H9 (cell line): ENCODE measurements around the gene IQUB. TPM values are rescaled to one million over a fixed set of nuclear protein-coding genes. Genes with fewer than 3 reads are reported as not detected.

Source experiments
- DNase-seq: peaks from one replicate; pipeline ENCODE4 v3.0.0-alpha.2; 2017
- H2AFZ ChIP-seq: one replicate; pipeline ENCODE4 v1.6.1; 2013; ENCODE audit warnings: mild to moderate bottlenecking, low read length, control low read depth, moderate library complexity
- H2AK5ac ChIP-seq: 2 replicates; pipeline ENCODE4 v1.6.1; 2013; ENCODE audit warnings: low read length, control low read depth, mixed read lengths; ENCODE audit not compliant: insufficient read length
- H2BK120ac ChIP-seq: one replicate; pipeline ENCODE4 v1.6.1; 2013; ENCODE audit warnings: low read depth, mild to moderate bottlenecking, low read length, control low read depth, inconsistent platforms; ENCODE audit not compliant: poor library complexity, severe bottlenecking
- H2BK12ac ChIP-seq: 2 replicates; pipeline ENCODE4 v1.6.1; 2013; ENCODE audit warnings: low read length, control low read depth, mixed read lengths, low read depth; ENCODE audit not compliant: insufficient read length
- H2BK15ac ChIP-seq: 2 replicates; pipeline ENCODE4 v1.6.1; 2013; ENCODE audit warnings: low read depth, low read length, control low read depth
- H2BK20ac ChIP-seq: one replicate; pipeline ENCODE4 v1.6.1; 2013; ENCODE audit warnings: low read depth, mild to moderate bottlenecking, low read length, control low read depth, inconsistent platforms; ENCODE audit not compliant: poor library complexity, severe bottlenecking
- H2BK5ac ChIP-seq: 2 replicates; pipeline ENCODE4 v1.6.1; 2013; ENCODE audit warnings: low read length, control low read depth, mixed read lengths; ENCODE audit not compliant: insufficient read length
- H3K14ac ChIP-seq: 2 replicates; pipeline ENCODE4 v1.6.1; 2013; ENCODE audit warnings: low read length, control low read depth; ENCODE audit not compliant: insufficient read depth
- H3K18ac ChIP-seq: 2 replicates; pipeline ENCODE4 v1.6.1; 2013; ENCODE audit warnings: low read depth, mild to moderate bottlenecking, mixed read lengths, low read length, control low read depth; ENCODE audit not compliant: insufficient read length
- H3K23ac ChIP-seq: 2 replicates; pipeline ENCODE4 v1.6.1; 2013; ENCODE audit warnings: low read length, control low read depth, mixed read lengths, low read depth; ENCODE audit not compliant: insufficient read length
- H3K23me2 ChIP-seq: 2 replicates; pipeline ENCODE4 v1.6.1; 2013; ENCODE audit warnings: low read depth, mild to moderate bottlenecking, mixed read lengths, low read length, control low read depth; ENCODE audit not compliant: insufficient read length, poor library complexity, severe bottlenecking
- H3K27ac ChIP-seq: 2 replicates; pipeline ENCODE4 v1.5.1; 2013; ENCODE audit warnings: low read length, control low read depth, mixed read lengths, low read depth; ENCODE audit not compliant: insufficient read length
- H3K27me3 ChIP-seq: 2 replicates; pipeline ENCODE4 v1.6.1; 2013; ENCODE audit warnings: low read length, control low read depth, inconsistent platforms; ENCODE audit not compliant: insufficient read depth
- H3K4ac ChIP-seq: 2 replicates; pipeline ENCODE4 v1.6.1; 2013; ENCODE audit warnings: low read depth, mild to moderate bottlenecking, control low read depth, inconsistent platforms, low read length, moderate library complexity
- H3K4me1 ChIP-seq: 2 replicates; pipeline ENCODE4 v1.6.1; 2013; ENCODE audit warnings: low read length, control low read depth, inconsistent platforms; ENCODE audit not compliant: insufficient read depth
- H3K4me2 ChIP-seq: 2 replicates; pipeline ENCODE4 v1.6.1; 2013; ENCODE audit warnings: low read length, control low read depth, mixed read lengths; ENCODE audit not compliant: insufficient read length, insufficient read depth
- H3K56ac ChIP-seq: 2 replicates; pipeline ENCODE4 v1.6.1; 2013; ENCODE audit warnings: low read depth, mild to moderate bottlenecking, mixed read lengths, low read length, control low read depth; ENCODE audit not compliant: insufficient read length
- H3K79me1 ChIP-seq: 2 replicates; pipeline ENCODE4 v1.6.1; 2013; ENCODE audit warnings: low read depth, mild to moderate bottlenecking, moderate library complexity, low read length, control low read depth, inconsistent platforms; ENCODE audit not compliant: insufficient read depth, poor library complexity, severe bottlenecking
- H3K79me2 ChIP-seq: 2 replicates; pipeline ENCODE4 v1.6.1; 2013; ENCODE audit warnings: low read length, control low read depth, inconsistent platforms; ENCODE audit not compliant: insufficient read depth
- H3K9ac ChIP-seq: 2 replicates; pipeline ENCODE4 v1.6.1; 2013; ENCODE audit warnings: low read length, control low read depth, mixed read lengths; ENCODE audit not compliant: insufficient read length; ENCODE audit errors: extremely low read depth
- H3K9me3 ChIP-seq: one replicate; pipeline ENCODE4 v1.6.1; 2013; ENCODE audit warnings: low read depth, low read length, inconsistent platforms; ENCODE audit not compliant: control insufficient read depth
- H3T11ph ChIP-seq: one replicate; pipeline ENCODE4 v1.6.1; 2013; ENCODE audit warnings: mild to moderate bottlenecking, low read length, control low read depth, inconsistent platforms
- H4K20me1 ChIP-seq: one replicate; pipeline ENCODE4 v1.6.1; 2013; ENCODE audit not compliant: control insufficient read depth, insufficient read length, insufficient read depth
- H4K5ac ChIP-seq: 2 replicates; pipeline ENCODE4 v1.6.1; 2013; ENCODE audit warnings: low read depth, mild to moderate bottlenecking, mixed read lengths, low read length, control low read depth; ENCODE audit not compliant: insufficient read length
- H4K8ac ChIP-seq: replicated peaks from 2 replicates; pipeline ENCODE4 v1.6.1; 2013; ENCODE audit warnings: low read length, control low read depth, mixed read lengths, low read depth; ENCODE audit not compliant: insufficient read length
- H4K91ac ChIP-seq: 2 replicates; pipeline ENCODE4 v1.6.1; 2013; ENCODE audit warnings: low read depth, mild to moderate bottlenecking, moderate library complexity, mixed read lengths, low read length, control low read depth; ENCODE audit not compliant: insufficient read length
- H3K27ac Mint-ChIP-seq, 3 experiments: 2 replicates in 2 of 3; 3 replicates in 1 of 3; pipeline ENCODE4 v1.8.0; 2020 to 2021; ENCODE audit warnings: mixed read lengths in 3 of 3, mild to moderate bottlenecking in 1 of 3, moderate library complexity in 1 of 3
- H3K27me3 Mint-ChIP-seq: 2 replicates; pipeline ENCODE4 v1.8.0; 2021; ENCODE audit warnings: low read depth, mild to moderate bottlenecking, moderate library complexity, mixed read lengths
- H3K36me3 Mint-ChIP-seq, 3 experiments: 2 replicates in 2 of 3; 3 replicates in 1 of 3; pipeline ENCODE4 v1.8.0; 2020 to 2021; ENCODE audit warnings: low read depth in 3 of 3, mixed read lengths in 3 of 3; ENCODE audit not compliant: insufficient read depth in 1 of 3
- H3K4me1 Mint-ChIP-seq, 2 experiments: 2 replicates each; pipeline ENCODE4 v1.8.0; 2020; ENCODE audit warnings: mixed read lengths in 2 of 2
- H3K4me3 Mint-ChIP-seq, 2 experiments: 2 replicates in 1 of 2; 3 replicates in 1 of 2; pipeline ENCODE4 v1.8.0; 2020 to 2021; ENCODE audit warnings: mild to moderate bottlenecking in 2 of 2, mixed read lengths in 2 of 2, moderate library complexity in 1 of 2
- H3K9me3 Mint-ChIP-seq, 2 experiments: 2 replicates in 1 of 2; 3 replicates in 1 of 2; pipeline ENCODE4 v1.8.0; 2020; ENCODE audit warnings: mild to moderate bottlenecking in 2 of 2, mixed read lengths in 2 of 2, moderate library complexity in 1 of 2
- CTCF ChIP-seq: fragments of 200-600 bp; sonication (generic); conservative IDR thresholded peaks from 3 replicates; pipeline ENCODE4 v1.8.0; 2021; ENCODE audit warnings: antibody characterized with exemption, mild to moderate bottlenecking
- WGBS: extraction: QIAGEN DNeasy Blood & Tissue Kit; methylation state at CpG from one replicate; pipeline ENCODE4 v1.1.7; 2013; ENCODE audit warnings: missing lambda C conversion rate, low lambda C conversion rate, mixed read lengths; ENCODE audit not compliant: insufficient read length; ENCODE audit errors: extremely low coverage; 5-methylcytosine and 5-hydroxymethylcytosine counted together
- total RNA-seq: library from RNA; stranded (reverse); gene quantifications from 2 replicates; pipeline ENCODE4 v1.2.1, GENCODE V29; 2021

The IQUB gene
- total RNA-seq, 1 experiment from 2014 or later, result 0.28 TPM

GRCh38 chr7:123557398-123558288 is 23.2 kb upstream of the IQUB start, which contains the start of gene NDUFA5:
Gene NDUFA5, minus strand, starts transcription at chr7:123557818. Its CDS starts 23 bp downstream, at chr7:123557795.
- no peak within 1 kb of the TSS for H3K27ac Mint-ChIP-seq

More at GRCh38 chr7:123557398-123558288, 23.2 kb upstream of the IQUB start, which contains the start of gene NDUFA5:
- no CpG with 5 or more reads among the region's 40 CpGs for WGBS
- H2BK5ac ChIP-seq, result no peak within 1 kb of the TSS
- H3K9me3 ChIP-seq, result no peaks in the 10 kb centered on the region
- H3T11ph ChIP-seq, result no peak within 1 kb of the TSS
- H3K9me3 Mint-ChIP-seq, result no peaks in the 10 kb centered on the region; a peak in 1 of 5 replicates
- peak within 1 kb of the TSS; percentile 85; the same call in 1 of the 2 replicates for H3K14ac ChIP-seq
- H3K4me1 Mint-ChIP-seq, result no peaks in the 10 kb centered on the region; a peak in 1 of 4 replicates
- no peak within 1 kb of the TSS for H4K91ac ChIP-seq
- H3K27me3 ChIP-seq, result no peaks in the 10 kb centered on the region
- no peak within 1 kb of the TSS for H3K56ac ChIP-seq
- no peak within 1 kb of the TSS for H3K4ac ChIP-seq
- H4K20me1 ChIP-seq, result no peaks in the 10 kb centered on the region
- peak within 1 kb of the TSS; percentile 95 for H3K4me2 ChIP-seq
- H3K36me3 Mint-ChIP-seq, result peaks cover 6 to 8% (median 7%) of the 10 kb centered on the region in 3 experiments; a peak in 6 of 7 replicates
- peak; percentile 98 for DNase-seq
- no peaks in the 10 kb centered on the region for H3K27me3 Mint-ChIP-seq
- peak within 1 kb of the TSS; percentile 50 for H3K27ac ChIP-seq
- peaks cover 6% of the 10 kb centered on the region for H3K23me2 ChIP-seq
- TF ChIP-seq CTCF, result no peak
- H3K79me2 ChIP-seq, result peaks cover 3% of the 10 kb centered on the region; the same call in 1 of the 2 replicates
- peak within 1 kb of the TSS; percentile 55 for H3K18ac ChIP-seq
- H2AK5ac ChIP-seq, result no peak within 1 kb of the TSS
- no peak within 1 kb of the TSS for H4K5ac ChIP-seq
- no peak within 1 kb of the TSS for H2BK120ac ChIP-seq
- peak within 1 kb of the TSS; percentile 75 for H3K9ac ChIP-seq
- no peak within 1 kb of the TSS for H2BK12ac ChIP-seq
- H2AFZ ChIP-seq, result peak within 1 kb of the TSS; percentile 98
- no peak within 1 kb of the TSS for H4K8ac ChIP-seq
- no peak within 1 kb of the TSS for H3K4me3 Mint-ChIP-seq
- no peak within 1 kb of the TSS for H2BK20ac ChIP-seq
- no peak within 1 kb of the TSS for H3K23ac ChIP-seq
- no peaks in the 10 kb centered on the region for H3K4me1 ChIP-seq
- no peaks in the 10 kb centered on the region for H3K79me1 ChIP-seq
- no peak within 1 kb of the TSS for H2BK15ac ChIP-seq
